ENCODE measurements around the gene ADGRG1.

DNA sequence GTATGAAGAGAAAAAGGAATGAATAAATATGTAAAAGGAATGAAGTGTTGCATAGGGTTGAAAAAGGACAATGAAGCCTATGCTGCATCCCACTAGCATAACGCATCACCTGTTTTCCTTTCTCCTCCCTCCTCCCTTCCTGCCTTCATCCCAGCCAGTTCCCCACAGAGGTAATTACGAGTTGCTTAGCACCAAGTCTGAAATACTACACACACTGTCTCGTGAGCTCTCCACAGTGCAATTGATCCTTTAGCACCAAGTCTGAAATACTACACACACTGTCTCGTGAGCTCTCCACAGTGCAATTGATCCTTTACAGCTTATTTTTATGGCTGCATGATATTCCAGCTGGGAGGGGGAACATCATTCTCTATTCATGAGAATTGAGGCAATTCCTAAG is 65.1 kb downstream of the ADGRG1 start:
- no peak for TF ChIP-seq EZH2 (IDR thresholded peaks at IDR 0.05; ENCODE audit: insufficient read depth, low read length)
- TF ChIP-seq, protein P1, sequence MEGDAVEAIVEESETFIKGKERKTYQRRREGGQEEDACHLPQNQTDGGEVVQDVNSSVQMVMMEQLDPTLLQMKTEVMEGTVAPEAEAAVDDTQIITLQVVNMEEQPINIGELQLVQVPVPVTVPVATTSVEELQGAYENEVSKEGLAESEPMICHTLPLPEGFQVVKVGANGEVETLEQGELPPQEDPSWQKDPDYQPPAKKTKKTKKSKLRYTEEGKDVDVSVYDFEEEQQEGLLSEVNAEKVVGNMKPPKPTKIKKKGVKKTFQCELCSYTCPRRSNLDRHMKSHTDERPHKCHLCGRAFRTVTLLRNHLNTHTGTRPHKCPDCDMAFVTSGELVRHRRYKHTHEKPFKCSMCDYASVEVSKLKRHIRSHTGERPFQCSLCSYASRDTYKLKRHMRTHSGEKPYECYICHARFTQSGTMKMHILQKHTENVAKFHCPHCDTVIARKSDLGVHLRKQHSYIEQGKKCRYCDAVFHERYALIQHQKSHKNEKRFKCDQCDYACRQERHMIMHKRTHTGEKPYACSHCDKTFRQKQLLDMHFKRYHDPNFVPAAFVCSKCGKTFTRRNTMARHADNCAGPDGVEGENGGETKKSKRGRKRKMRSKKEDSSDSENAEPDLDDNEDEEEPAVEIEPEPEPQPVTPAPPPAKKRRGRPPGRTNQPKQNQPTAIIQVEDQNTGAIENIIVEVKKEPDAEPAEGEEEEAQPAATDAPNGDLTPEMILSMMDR (IDR thresholded peaks at IDR 0.05; ENCODE audit: insufficient read depth, low read depth, low read length): no peak
